Right lobe of liver (tissue), 6 donors: Measurements from ENCODE around the gene TAAR5. TPM values are rescaled to one million over a fixed set of nuclear protein-coding genes. Genes with fewer than 3 reads are reported as not detected.
"Not testable (repeated sequence)": the region's sequence is repeated elsewhere in the genome, so short reads cannot be mapped to it uniquely, and the experiment has no call there.

Experiments used
- ATAC-seq, 4 donors: fragments of 200-7000 bp; cut with Tn5 transposase; one replicate each; pipeline ENCODE4 v1.9.1; 2020; ENCODE audit warnings: mild to moderate bottlenecking in 4 of 4, moderate library complexity in 4 of 4
- DNase-seq, 3 donors: peaks; one replicate each; pipeline ENCODE4 v3.0.0-alpha.2; 2020
- H3K27ac ChIP-seq, 3 donors: fragments of 200-600 bp; one replicate each; pipeline ENCODE4 v1.8.0; 2022
- H3K27me3 ChIP-seq, 2 donors: fragments of 200-600 bp; one replicate each; pipeline ENCODE4 v1.8.0; 2022
- H3K36me3 ChIP-seq, 4 donors: fragments of 200-600 bp; sonication (generic) in 1 of 4; one replicate each; pipeline versions ENCODE4 v1.5.1 to v1.8.0; 2017 to 2022; ENCODE audit warnings: control low read depth in 1 of 4
- H3K4me1 ChIP-seq, 4 donors: fragments of 200-600 bp; sonication (generic) in 1 of 4; one replicate each; pipeline versions ENCODE4 v1.5.1 to v1.8.0; 2017 to 2022; ENCODE audit warnings: control low read depth in 1 of 4
- H3K4me3 ChIP-seq, 3 donors: fragments of 200-600 bp; one replicate each; pipeline ENCODE4 v1.8.0; 2022
- H3K9me3 ChIP-seq, 4 donors: fragments of 200-600 bp; sonication (generic) in 1 of 4; one replicate each; pipeline versions ENCODE4 v1.5.1 to v1.8.0; 2017 to 2022; ENCODE audit warnings: control low read depth in 1 of 4
- POLR2A ChIP-seq: fragments of 450-650 bp; IDR thresholded peaks from one replicate; pipeline ENCODE4 v1.6.1; 2017; ENCODE audit warnings: antibody characterized with exemption, mild to moderate bottlenecking
- WGBS: methylation state at CpG from one replicate; pipeline ENCODE4 v1.1.6; 2018; ENCODE audit warnings: low coverage, low lambda C conversion rate; ENCODE audit not compliant: insufficient coverage; ENCODE audit errors: missing lambda C conversion rate; 5-methylcytosine and 5-hydroxymethylcytosine counted together
- intact Hi-C, 2 donors: fragments of 100-400 bp; cut with DNase I; formaldehyde crosslinking; loops; one replicate each; pipeline versions ENCODE4 v1.11.2 to v1.14.1; 2022
- total RNA-seq, 6 experiments: library from RNA; depleted of rRNA in 2 of 6; stranded (reverse); fragments of >200 nt in 2 of 6; fragmentation: NEBNext Ultra II Directional in 3 of 6; extraction: Animal tissue kit (Norgen Biotek cat#: 25700) in 3 of 6; gene quantifications; one replicate each; pipeline versions ENCODE4 v1.1.0 to v1.2.4, GENCODE V29; 2016 to 2023
- TF ChIP-seq, protein P1 (sequence below), 4 donors: fragments of 200-600 bp in 3 of 4; fragments of 450-650 bp in 1 of 4; IDR thresholded peaks; one replicate each; pipeline versions ENCODE4 v1.5.1 to v1.8.0; 2016 to 2022; ENCODE audit warnings: antibody characterized with exemption in 4 of 4, mild to moderate bottlenecking in 2 of 4
- donor health status: DM: no; HTN: yes; CAD: no.
- donor health status: DM: no; HTN: no; CAD: no.
- donor health status: DM: no; HTN: no; CAD: no.
- donor health status: DM: no; HTN: yes; CAD: no.
- donor health status: DM: no; HTN: yes; CAD: no.

The TAAR5 gene
- total RNA-seq, 6 experiments from 2014 or later: not detected

DNA sequence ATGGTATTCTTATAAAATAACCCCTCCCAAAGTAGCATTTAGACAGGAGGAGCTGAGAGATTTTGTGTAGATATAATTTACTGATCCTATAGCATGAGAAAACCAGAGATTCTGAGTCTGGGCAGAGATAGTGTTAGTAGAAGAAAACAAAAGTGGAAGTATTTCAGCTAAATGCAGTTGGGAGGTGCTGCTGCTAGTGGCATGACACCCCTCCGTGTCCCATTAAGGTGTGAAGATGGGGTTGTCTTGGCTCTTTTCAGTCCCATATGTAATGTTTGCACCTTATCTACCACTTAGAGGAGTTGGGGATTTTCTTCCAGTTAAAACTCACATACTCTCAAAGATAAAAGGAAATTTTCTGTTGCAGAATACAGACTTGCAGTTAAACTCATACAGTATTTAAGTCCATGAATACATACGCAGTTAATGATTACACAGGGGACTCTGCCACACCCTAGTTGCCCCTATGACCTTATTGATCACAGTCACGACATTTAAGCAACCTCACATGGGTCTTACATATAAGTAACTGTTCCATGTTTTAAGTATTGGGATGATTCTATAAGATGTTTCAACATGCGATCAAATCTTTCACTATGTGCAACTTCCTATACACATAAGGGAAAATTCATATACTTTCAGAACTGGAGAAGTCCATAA is 23.0 kb upstream of the TAAR5 start:
- H3K36me3 ChIP-seq: no peaks in the 10 kb centered on the region
- intact Hi-C loops: no loop called here
- peak; percentile 55 to 88 (median 60) for ATAC-seq
- no peaks in the 10 kb centered on the region for H3K9me3 ChIP-seq
- no peaks in the 10 kb centered on the region for H3K27me3 ChIP-seq
- peak overlapping the region in 1 of 3 donors; percentile 43 for H3K4me3 ChIP-seq
- H3K4me1 ChIP-seq: peaks cover 0 to 5% (median 2%) of the 10 kb centered on the region in 4 donors
- H3K27ac ChIP-seq: peak overlapping the region in 2 of 3 donors; percentile 1 to 45
- WGBS: 17% methylated on average over 4 of the region's 4 CpGs
- TF ChIP-seq POLR2A: no peak
- TF ChIP-seq, protein P1, sequence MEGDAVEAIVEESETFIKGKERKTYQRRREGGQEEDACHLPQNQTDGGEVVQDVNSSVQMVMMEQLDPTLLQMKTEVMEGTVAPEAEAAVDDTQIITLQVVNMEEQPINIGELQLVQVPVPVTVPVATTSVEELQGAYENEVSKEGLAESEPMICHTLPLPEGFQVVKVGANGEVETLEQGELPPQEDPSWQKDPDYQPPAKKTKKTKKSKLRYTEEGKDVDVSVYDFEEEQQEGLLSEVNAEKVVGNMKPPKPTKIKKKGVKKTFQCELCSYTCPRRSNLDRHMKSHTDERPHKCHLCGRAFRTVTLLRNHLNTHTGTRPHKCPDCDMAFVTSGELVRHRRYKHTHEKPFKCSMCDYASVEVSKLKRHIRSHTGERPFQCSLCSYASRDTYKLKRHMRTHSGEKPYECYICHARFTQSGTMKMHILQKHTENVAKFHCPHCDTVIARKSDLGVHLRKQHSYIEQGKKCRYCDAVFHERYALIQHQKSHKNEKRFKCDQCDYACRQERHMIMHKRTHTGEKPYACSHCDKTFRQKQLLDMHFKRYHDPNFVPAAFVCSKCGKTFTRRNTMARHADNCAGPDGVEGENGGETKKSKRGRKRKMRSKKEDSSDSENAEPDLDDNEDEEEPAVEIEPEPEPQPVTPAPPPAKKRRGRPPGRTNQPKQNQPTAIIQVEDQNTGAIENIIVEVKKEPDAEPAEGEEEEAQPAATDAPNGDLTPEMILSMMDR (IDR thresholded peaks at IDR 0.05): no peak
- DNase-seq: no peak

DNA sequence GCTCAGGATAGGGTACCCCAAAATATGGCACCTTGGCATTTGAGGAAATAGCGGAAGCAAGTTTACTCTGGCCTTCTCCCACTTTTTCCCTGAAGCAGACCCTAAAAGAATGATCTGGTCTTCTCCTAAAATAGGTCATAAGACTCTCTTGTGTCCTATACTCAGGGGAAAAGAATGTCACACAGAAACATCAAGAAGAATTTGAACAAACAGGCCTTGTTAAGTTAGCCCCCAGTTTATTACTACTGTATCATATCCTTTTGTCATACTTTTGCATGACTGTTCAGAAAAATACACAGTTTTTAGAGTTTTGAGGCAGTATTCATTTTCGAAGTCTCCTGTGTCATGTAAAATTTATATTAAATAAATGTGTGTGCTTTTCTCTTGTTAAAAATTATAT is 22.1 kb upstream of the TAAR5 start:
- Histone ChIP-seq H3K4me3 (no peak overlapping the region), H3K27ac (peak overlapping the region in 1 of 3 donors; percentile 45), H3K4me1 (peaks cover 0 to 5% (median 4%) of the 10 kb centered on the region in 4 donors), H3K9me3 (no peaks in the 10 kb centered on the region), H3K36me3 (no peaks in the 10 kb centered on the region), H3K27me3 (no peaks in the 10 kb centered on the region)
- WGBS: 90% methylated on average over 2 of the region's 2 CpGs
- ATAC-seq (no peak), DNase-seq (no peak)
- no peak for TF ChIP-seq POLR2A
- TF ChIP-seq, protein P1 (IDR thresholded peaks at IDR 0.05): no peak
- intact Hi-C loops: no loop called here

DNA sequence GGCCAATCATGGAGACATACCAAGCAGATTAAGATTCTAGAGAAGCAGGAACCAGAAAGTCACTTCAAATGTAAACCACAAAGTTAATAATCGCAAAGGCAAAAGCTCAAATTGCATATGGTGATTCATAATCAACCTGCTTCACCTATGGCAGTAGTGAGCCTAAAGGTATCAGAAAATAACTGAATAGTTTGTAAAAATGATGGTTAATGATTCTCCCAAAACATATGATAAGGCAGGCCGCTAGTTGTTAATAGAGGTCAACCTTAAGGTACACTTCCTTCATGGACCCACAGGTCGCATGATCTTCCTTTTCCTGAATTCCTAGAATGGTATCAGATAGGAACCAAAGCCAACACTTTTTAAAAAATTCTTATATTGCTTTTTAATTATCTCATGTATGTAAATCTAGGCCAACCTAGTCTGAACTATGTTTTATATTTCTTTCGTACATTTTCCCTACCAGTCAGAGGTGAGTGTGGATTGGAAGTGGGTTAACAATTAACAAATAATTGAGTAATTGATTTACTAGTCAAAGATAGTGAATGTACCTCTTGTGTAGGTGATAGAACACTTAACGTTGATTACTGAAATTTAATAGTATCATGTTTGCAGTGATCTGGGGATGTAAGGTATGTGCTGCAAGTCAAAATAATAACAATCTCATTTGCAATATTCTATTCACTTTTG is 18.1 kb upstream of the TAAR5 start:
- Histone ChIP-seq H3K27ac (peak overlapping the region; percentile 45 to 62 (median 47)), H3K4me3 (no peak overlapping the region), H3K4me1 (peaks cover 0 to 4% (median 4%) of the 10 kb centered on the region in 4 donors), H3K36me3 (no peaks in the 10 kb centered on the region), H3K27me3 (no peaks in the 10 kb centered on the region), H3K9me3 (no peaks in the 10 kb centered on the region)
- intact Hi-C loops: no loop called here
- TF ChIP-seq, protein P1 (IDR thresholded peaks at IDR 0.05): no peak
- TF ChIP-seq POLR2A: no peak
- 32% methylated on average over 5 of the region's 5 CpGs for WGBS
- peak; percentile 53 to 77 (median 70) for ATAC-seq
- no peak for DNase-seq

DNA sequence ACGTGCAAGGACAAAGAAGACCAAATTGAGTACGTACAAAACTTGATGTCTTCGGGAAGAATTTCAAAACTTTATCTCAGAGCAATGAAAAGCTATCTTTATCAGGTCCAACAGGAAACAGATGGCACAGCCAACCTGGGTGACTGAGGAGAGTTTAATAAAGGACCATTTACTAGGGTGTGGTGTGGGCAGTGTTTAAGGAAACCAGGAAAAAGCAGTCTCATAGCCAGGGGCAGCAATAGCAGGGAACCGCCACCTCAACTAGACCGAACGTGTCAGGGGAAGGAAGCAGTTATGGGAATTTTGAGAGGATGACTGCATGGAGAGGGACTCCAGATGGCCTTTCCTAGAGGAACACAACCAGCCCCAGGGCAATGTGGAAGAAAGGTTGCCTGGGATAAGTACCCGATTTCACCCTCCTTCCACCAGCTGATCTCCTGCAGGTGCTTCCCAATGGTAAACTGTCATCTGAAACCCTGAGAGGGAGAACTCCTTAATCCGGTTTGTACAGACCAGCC is 15.2 kb upstream of the TAAR5 start:
- WGBS: 84% methylated on average over 7 of the region's 8 CpGs
- Histone ChIP-seq H3K27ac (no peak overlapping the region), H3K4me3 (no peak overlapping the region), H3K4me1 (peaks cover 0 to 4% (median 0%) of the 10 kb centered on the region in 4 donors), H3K27me3 (no peaks in the 10 kb centered on the region), H3K9me3 (no peaks in the 10 kb centered on the region), H3K36me3 (no peaks in the 10 kb centered on the region)
- no peak for DNase-seq
- no peak for TF ChIP-seq POLR2A
- TF ChIP-seq, protein P1 (IDR thresholded peaks at IDR 0.05): no peak
- ATAC-seq: no peak
- intact Hi-C loops: no loop called here

DNA sequence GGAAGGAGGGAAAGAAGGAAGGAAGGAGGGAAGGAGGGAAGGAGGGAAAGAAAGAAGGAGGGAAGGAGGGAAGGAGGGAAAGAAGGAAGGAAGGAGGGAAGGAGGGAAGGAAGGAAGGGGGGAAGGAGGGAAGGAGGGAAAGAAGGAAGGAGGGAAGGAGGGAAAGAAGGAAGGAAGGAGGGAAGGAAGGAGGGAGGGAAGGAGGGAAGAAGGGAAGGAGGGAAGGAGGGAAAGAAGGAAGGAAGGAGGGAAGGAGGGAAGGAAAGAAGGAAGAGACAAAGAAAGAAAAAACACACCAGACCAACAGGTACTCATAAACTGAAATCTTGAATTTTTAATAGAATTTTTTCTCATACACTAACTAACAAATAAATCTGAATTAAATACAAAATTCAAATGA is 11.4 kb upstream of the TAAR5 start:
- intact Hi-C loops, H3K4me3 ChIP-seq, H3K27me3 ChIP-seq, DNase-seq, H3K9me3 ChIP-seq, ATAC-seq, H3K36me3 ChIP-seq, H3K27ac ChIP-seq: not testable (repeated sequence)
- H3K4me1 ChIP-seq: peaks cover 0 to 14% (median 2%) of the 10 kb centered on the region in 4 donors
